ENCODE results near the gene ZNF709.
"Not testable (repeated sequence)": the region's sequence is repeated elsewhere in the genome, so short reads cannot be mapped to it uniquely, and the experiment has no call there.

Gene ZNF709

DNA sequence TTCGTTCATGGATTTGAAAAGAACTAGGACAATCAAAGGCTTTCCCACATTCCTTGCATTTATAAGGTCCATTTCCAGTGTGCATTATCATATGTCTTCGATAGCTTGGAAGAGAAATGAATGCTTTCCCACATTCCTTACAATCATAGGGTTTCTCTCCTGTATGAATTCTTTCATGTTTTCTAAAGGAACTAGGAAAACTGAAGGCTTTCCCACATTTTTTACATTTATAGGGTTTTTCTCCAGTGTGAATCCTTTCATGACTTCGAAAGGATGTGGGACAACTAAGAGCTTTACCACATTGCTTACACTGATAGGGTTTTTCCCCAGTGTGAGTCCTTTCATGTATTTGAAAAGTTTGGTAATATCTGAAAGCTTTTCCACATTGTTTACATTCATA, 19.8 kb downstream of the ZNF709 start:
- no peak for DNase-seq (ENCODE audit: low read depth, low spot score)
- H3K4me3 ChIP-seq (ENCODE audit: low read length): no peak overlapping the region

DNA sequence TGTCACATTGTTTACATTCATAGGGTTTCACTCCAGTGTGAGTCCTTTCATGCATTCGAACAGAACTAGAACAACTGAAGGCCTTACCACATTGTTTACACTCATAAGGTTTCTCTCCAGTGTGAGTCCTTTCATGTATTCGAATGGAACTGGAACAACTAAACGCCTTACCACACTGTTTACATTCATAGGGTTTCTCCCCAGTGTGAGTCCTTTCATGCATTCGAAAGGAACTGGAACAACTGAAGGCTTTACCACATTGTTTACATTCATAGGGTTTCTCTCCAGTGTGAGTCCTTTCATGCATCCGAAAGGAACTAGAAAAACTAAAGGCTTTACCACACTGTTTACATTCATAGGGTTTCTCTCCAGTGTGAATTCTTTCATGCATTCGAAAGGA, 20.5 kb downstream of the ZNF709 start:
- not testable (repeated sequence) for H3K4me3 ChIP-seq (ENCODE audit: low read length); DNase-seq (ENCODE audit: low read depth, low spot score)

DNA sequence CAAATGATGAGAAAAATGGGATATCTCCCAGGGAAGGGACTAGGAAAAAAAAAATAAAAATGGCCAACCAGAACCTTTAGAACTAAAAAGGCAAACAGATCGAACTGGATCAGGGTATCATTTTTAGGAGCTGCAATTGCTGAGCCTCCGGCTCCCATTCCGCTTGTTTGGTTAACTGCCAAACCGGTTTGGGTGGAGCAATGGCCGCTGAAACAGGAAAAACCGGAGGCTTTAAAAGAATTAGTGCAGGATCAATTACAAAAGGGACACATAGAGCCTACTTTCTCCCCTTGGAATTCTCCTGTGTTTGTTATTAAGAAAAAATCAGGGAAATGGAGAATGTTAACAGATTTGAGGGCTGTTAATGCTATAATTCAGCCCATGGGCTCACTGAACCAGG, 31.1 kb downstream of the ZNF709 start:
- DNase-seq (ENCODE audit: low read depth, low spot score): no peak

GRCh38 chr19:12450844-12451243, 33.8 kb downstream of the ZNF709 start:
- DNase-seq (ENCODE audit: low read depth, low spot score): no peak
- no peak overlapping the region for H3K4me3 ChIP-seq (ENCODE audit: low read length)

More for the DNA sequence above, 31.1 kb downstream of the ZNF709 start:
- H3K4me3 ChIP-seq (ENCODE audit: low read length): no peak overlapping the region

DNA sequence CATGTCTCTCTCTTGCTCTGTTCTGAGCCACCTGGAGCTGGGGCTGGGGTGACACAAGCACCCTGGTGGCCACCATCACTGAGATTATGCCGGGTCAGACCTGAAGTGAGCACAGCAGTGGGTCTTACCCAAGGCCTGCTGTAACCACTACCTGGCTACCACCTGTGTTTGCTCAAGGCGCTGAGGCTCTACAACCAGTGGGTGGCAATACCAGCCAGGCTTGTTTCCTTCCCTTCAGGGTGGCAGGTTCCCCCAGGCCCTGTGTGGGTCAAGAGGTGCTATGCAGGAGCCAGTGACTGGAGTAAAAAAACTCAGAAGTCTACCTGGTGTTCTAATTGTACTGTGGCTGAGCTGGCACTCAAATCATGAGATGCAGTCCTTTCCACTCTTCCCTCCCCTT, 35.8 kb downstream of the ZNF709 start:
- no peak for DNase-seq (ENCODE audit: low read depth, low spot score)
- H3K4me3 ChIP-seq (ENCODE audit: low read length): no peak overlapping the region

DNA sequence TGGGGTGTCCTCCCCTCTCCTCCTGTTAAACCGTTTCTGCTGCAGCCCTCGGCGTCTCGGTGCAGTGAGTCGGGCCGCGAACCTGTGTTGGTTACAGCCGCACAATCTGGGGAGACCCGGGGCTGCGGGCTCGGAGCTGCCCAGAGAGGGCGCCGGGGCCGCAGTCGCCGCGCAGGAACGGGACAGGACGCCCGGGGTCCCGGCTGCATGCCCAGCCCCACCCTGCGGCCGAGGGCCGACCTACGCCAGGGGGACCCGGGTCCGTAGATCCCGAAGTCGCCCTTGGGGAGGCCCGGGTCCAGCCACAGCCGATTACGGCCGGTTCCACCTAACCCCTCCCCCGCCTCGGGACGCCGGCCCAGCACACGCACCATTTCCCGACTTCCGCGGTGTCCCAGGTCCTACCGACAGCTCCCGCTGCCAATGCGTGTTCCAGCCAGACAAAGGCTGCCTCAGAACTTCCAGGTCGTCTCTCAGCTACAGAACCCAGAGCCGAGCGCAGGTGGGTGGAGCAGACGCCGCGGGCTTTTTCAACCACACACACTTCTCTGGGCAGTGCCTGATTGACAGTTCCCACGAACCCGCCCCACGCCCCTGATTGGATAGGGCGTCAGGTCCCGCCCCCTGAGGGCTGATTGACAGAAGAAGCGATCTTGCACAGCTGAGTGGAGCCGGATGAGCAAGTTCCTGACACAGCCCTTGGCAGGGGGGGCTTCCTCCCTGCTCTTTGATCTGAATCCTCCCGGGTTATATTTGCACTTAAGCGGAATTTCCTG, 43.9 kb downstream of the ZNF709 start, which contains the start of gene ZNF443:
ZNF443 (minus strand) TSS at position 481 of the 776 bp plus-strand sequence; CDS start at position 374, 107 bp downstream.
- H3K4me3 ChIP-seq (ENCODE audit: low read length): peak within 1 kb of the TSS; percentile 73
- DNase-seq (ENCODE audit: low read depth, low spot score): peak; percentile 98

DNA sequence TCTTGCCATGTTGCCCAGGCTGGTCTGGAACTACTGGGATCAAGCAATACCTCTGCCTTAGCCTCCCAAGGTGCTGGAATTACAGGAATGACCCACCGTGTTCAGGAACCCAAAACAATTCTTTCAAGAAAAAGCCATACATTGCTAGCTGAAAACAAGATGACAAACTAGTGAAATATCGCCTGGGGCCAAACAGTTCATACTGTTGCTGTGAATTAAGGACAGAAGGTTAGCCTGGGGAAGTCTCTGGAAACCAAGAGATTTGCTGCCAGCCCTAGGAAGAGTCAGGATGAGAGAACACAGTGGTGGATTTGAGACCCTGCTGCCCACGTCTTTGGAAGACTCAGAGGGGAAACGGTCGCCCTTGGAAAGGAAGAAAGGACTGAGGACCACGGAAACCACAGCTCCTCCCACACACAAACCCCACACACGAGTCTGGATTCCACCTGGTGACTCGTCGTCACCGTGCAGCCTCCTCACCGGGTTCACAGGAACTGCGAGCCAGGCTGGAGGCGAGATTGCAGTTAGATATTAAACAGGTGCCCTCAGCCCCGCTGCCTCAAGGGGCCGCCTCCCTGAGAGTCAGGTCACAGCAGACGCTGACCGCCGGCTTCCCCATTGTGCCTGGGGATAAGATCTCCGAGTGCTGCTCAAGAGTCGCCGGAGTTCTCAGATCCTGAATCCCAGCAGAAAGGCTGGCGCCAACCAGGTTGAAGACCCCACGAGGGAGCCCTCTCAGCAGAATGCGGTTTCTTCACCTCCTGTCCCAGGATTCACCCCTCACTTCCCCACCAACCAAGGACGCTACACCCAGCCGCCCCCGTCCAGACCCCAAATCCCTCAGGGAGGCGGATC, 44.7 kb downstream of the ZNF709 start:
- peak overlapping the region; percentile 73 for H3K4me3 ChIP-seq (ENCODE audit: low read length)
- peak; percentile 70 for DNase-seq (ENCODE audit: low read depth, low spot score)

DNA sequence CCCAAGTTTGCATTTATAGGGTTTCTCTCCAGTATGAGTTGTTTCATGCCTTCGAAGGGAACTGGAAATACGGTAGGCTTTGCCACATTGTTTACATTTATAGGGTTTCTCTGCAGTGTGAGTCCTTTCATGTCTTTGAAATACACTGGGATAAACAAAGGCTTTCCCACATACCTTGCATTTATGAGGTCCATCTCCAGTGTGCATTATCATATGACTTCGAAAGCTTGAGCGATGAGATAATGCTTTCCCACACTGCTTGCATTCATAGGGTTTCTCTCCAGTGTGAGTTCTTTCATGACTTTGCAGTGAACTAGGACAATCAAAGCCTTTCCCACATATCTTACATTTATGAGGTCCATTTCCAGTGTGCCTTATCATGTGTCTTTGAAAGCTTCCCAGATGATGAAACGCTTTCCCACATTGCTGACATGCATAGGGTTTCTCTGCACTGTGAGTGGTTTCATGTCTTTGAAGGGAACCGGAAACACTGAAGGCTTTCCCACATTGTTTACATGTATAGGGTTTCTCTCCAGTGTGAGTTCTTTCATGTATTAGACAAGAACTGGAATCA, 53.8 kb downstream of the ZNF709 start:
- not testable (repeated sequence) for H3K4me3 ChIP-seq (ENCODE audit: low read length); DNase-seq (ENCODE audit: low read depth, low spot score)

DNA sequence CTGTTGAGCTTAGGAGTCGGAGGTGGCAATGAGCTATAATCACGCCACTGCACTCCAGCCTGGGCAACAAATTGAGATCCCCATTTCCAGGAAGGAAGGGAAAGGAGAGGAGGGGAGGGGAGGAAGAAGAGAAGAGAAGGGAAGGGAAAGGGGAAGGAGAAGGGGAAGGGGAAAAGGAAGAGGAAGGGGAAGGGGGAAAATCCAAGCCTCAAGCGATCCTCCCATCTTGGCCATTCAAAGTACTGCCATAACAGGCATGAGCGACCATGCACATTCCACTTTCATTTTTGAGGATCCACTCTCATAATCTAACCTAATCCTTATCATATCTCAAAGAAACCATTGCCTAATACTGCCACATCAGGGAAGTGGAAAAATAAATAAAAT, 58.7 kb downstream of the ZNF709 start:
- no peak for DNase-seq (ENCODE audit: low read depth, low spot score)

DNA sequence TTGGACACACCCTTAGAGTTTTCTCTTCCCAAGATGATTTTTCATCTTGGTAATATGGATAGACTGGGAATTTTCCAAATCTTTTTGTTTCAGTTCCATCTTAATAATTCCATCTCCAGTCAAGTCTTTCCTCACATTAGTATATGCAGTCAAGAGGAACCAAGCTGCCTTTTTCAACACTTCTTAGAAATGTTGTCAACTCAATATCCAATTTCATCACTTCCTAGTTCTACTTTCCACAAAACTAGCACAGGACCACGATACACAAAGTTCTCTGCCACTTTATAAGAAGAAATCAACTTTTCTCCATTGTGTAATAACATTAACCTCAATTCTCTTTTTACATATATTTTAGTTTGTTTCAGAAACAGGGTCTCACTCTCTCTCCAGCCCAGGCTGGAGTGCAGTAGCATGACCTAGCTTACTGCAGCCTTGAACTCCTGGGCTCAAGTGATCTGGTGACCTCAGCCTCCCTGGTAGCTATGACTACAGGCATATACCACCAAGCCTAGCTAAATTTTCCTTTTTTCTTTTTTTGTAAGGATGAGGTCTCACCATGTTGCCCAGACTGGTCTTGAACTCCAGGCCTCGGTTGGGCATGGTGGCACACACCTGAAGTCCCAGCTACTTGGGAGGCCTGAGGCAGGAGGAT, 59.3 kb downstream of the ZNF709 start:
- H3K4me3 ChIP-seq (ENCODE audit: low read length): no peak overlapping the region
- DNase-seq (ENCODE audit: low read depth, low spot score): no peak

More for the DNA sequence above, 58.7 kb downstream of the ZNF709 start:
- no peak overlapping the region for H3K4me3 ChIP-seq (ENCODE audit: low read length)

GRCh38 chr19:12417273-12417672, 67.3 kb downstream of the ZNF709 start:
- DNase-seq (ENCODE audit: low read depth, low spot score); H3K4me3 ChIP-seq (ENCODE audit: low read length): not testable (repeated sequence)

- no peak for DNase-seq (ENCODE audit: low read depth, low spot score)
- no peak overlapping the region for H3K4me3 ChIP-seq (ENCODE audit: low read length)
Observed at GRCh38 chr19:12411893-12412292, 72.7 kb downstream of the ZNF709 start.
